ENCODE results near the gene PRSS2.
A peak's percentile ranks its signal among the peaks of the same experiment; 100 is the strongest.
"Not testable (repeated sequence)": the region's sequence is repeated elsewhere in the genome, so short reads cannot be mapped to it uniquely, and the experiment has no call there.

Gene PRSS2

DNA sequence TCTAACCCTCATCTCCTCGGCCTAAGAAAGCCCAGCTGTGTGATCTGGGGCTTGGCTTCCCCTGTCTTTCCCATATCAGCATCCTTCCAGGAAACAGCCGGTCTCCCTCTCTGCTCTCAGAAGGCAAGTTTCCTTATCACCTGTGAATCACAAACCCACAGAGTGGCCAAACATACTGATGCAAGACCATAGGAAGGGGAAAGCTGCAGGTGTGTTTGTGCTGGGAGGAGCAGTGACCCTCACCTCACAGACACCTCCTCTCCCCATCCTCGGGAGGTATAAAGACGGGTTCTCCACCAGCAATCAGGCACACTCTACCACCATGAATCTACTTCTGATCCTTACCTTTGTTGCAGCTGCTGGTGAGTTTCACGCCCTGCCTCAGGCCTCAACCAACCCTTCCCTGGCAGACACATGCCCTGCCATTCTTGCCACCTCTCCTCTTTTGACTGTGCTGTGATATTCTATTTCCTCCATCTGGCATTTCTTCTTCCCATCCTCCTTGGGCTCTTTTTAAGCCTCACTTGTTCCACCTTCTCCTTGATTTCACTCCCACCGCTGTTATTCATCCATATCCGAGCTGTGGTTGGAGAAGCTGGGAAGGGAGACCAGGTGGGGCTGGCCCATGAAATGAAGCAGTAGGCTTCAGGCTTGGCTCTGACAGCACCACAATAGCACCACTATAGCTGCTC lies at the start of gene PRSS2:
Gene PRSS2, plus strand, starts transcription at position 310 of the 692 bp plus-strand sequence. Its CDS starts 13 bp downstream, at position 323.
- DNase-seq: no peak

DNA sequence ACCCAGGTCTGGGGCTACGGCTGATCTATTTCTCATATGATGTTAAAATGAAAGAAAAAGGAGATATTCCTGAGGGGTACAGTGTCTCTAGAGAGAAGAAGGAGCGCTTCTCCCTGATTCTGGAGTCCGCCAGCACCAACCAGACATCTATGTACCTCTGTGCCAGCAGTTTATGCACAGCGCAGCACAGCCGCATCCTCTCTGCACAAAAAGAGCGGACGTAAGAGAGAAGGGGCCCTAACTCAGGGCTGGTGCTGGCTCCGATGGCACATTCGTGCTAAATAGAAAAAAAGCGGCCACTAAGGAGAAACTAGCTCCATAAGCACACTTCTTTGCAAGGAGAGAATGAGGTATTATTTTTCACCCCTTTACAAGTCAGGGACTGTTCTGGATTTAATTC lies 49.8 kb upstream of the PRSS2 start:
- DNase-seq: no peak

- DNase-seq: no peak
These were observed 48.4 kb upstream of the PRSS2 start for GRCh38 chr7:142722248-142722794.

GRCh38 chr7:142733271-142733670 lies 37.5 kb upstream of the PRSS2 start:
- no peak for DNase-seq

DNA sequence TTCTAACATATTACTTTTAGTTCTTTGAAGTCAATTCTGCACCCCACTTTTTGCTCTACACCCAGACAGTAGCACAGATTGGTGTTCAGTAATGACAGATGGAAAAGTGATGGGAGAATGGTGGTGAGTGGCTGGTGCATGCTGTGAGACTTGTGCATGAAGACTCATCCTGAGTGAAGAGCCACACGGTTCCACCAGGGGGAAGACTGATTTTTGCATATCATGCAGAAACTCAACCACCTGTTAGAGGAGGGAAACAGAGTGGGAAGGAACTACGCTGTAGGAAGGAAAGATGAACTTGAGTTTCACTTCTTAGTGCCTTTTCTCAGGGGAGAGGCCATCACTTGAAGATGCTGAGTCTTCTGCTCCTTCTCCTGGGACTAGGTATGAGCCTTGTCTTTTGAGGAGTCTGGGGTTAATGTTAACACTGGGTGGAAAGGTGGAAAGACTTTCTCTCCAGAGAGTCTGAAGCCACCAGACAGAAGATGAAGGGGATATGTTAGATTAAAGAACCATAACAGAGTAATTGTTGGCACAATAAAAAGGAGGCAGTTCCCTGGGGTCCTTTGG lies 30.8 kb upstream of the PRSS2 start:
- no peak for DNase-seq

DNA sequence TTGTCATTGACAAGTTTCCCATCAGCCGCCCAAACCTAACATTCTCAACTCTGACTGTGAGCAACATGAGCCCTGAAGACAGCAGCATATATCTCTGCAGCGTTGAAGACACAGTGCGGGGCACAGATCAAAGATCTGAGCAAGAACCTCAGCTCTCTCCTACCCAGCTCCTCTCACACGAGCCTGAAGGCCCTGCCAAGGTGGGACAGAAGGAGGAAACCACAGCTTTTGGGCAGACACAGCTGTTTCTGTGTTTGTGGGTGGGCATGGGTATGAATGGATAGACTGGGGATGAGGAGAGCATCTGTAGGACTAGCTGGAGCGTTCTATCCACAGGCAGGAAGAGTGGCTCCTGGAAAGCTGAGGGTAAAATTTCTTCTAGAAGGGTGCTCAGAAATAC lies 30.0 kb upstream of the PRSS2 start:
- DNase-seq: no peak

GRCh38 chr7:142741932-142742331 lies 28.8 kb upstream of the PRSS2 start:
- DNase-seq: not testable (repeated sequence)

GRCh38 chr7:142745091-142745635 lies 25.6 kb upstream of the PRSS2 start:
- DNase-seq: peak; percentile 7 to 10

GRCh38 chr7:142745745-142746144 lies 25.0 kb upstream of the PRSS2 start:
- DNase-seq: peak in 1 of 2 donors; percentile 18

DNA sequence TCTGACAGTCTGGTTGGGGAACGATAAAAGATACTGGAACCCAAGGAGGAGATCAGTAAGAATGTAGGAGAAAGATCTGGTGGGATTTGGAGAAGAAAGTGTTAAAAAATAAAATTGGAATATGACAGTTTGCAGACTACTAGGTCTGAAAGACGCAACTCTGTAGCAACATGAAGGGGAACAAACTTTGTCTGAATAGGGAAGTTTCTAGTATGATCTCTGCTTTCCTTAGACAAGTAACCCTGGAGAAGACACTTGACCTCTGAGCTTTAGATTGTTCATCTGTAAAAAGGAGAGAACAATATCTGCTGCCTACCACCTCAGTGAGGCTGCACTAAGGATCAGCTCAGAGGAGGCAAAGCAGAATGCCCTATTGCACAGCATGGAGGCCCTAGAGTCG lies 24.5 kb upstream of the PRSS2 start:
- DNase-seq: peak; percentile 39 to 56

DNA sequence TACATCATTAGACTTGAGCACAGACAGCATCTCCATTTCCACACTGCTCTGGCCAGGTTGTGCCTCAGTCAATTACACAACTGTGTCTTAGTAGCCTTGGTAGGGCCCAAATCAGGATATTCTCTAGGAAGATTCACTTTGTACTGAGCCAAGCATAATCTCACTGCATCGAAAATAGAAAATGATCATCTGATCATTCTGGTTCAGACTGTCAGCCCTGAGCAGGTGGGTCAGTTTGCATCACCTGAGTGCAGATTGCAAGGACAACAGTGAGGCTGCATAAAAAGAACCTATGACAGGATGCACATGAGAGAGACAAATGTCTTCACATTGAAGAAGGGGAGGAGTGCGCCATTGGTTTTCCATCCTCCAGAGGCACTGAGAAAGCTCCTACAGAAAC lies 22.4 kb upstream of the PRSS2 start:
- not testable (repeated sequence) for DNase-seq

DNA sequence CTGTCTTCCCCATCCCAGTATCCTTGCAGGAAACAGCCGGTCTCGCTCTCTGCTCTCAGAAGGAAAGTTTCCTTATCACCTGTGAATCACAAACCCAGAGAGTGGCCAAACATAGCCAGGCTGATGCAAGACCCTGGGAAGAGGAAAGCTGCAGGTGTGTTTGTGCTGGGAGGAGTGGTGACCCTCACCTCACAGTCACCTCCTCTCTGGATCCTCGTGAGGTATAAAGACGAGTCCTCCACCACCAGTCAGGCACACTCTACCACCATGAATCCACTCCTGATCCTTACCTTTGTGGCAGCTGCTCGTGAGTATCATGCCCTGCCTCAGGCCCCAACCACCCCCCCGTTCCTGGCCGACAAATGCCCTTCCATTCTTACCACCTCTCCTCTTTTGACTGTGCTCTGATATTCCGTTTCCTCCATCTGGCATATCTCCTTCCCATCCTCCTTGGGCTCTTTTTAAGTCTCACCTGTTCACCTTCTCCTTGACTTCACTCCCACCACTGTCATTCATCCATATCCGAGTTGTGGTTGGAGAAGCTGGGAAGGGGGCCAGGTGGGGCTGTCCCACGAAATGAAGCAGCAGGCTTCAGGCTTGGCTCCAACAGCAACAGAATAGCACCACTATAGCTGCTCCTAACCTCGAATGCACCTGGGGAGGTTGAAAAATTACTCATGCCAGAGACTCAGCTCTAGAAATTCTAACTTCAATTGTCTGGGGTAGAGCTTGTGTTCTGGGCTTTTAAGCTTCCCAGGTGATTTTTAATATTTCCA lies 21.4 kb upstream of the PRSS2 start, which contains the start of gene PRSS1:
Gene PRSS1, plus strand, starts transcription at position 255 of the 776 bp plus-strand sequence. Its CDS starts 13 bp downstream, at position 268.
- no peak for DNase-seq

DNA sequence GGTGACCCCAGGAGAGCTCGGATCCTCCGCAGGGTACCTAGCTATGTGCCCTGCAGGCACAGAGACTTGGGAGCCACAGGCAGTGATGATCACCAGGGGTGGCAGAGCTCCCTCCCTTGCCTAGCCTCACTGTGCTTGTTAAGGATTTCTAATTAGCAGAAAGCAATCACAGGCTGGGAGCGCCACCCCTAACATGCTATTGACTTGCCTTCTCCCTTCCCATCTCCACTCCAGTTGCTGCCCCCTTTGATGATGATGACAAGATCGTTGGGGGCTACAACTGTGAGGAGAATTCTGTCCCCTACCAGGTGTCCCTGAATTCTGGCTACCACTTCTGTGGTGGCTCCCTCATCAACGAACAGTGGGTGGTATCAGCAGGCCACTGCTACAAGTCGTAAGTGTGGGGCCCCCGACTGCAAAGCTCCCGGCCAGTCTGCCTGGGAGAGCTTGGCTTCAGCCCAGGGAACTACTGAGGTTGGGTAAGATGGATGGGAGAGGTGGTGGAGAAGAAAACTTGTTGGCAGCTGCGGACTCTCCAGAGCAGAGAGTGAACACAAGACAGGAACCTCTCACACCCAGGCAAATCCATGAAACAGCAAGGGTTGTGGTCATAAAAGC lies 20.3 kb upstream of the PRSS2 start:
- DNase-seq: no peak

DNA sequence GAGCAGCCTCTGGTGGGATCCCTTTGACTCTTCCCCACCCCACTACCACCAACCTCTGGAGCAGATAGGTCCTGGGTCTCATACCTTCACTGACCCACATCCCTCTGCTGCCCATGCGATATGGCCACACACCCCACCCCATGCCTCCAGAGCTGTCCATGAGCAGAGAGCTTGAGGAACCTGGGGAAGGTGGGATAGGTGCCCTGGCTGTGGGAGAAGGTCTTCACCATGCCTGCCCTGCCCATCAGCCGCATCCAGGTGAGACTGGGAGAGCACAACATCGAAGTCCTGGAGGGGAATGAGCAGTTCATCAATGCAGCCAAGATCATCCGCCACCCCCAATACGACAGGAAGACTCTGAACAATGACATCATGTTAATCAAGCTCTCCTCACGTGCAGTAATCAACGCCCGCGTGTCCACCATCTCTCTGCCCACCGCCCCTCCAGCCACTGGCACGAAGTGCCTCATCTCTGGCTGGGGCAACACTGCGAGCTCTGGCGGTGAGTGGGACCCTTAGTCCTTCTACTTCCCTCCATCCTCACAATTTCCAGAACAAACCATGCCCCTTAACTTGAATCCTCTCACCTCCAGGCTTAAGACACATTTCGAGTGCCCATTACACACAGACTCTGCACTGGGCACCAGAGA lies 19.1 kb upstream of the PRSS2 start:
- not testable (repeated sequence) for DNase-seq

DNA sequence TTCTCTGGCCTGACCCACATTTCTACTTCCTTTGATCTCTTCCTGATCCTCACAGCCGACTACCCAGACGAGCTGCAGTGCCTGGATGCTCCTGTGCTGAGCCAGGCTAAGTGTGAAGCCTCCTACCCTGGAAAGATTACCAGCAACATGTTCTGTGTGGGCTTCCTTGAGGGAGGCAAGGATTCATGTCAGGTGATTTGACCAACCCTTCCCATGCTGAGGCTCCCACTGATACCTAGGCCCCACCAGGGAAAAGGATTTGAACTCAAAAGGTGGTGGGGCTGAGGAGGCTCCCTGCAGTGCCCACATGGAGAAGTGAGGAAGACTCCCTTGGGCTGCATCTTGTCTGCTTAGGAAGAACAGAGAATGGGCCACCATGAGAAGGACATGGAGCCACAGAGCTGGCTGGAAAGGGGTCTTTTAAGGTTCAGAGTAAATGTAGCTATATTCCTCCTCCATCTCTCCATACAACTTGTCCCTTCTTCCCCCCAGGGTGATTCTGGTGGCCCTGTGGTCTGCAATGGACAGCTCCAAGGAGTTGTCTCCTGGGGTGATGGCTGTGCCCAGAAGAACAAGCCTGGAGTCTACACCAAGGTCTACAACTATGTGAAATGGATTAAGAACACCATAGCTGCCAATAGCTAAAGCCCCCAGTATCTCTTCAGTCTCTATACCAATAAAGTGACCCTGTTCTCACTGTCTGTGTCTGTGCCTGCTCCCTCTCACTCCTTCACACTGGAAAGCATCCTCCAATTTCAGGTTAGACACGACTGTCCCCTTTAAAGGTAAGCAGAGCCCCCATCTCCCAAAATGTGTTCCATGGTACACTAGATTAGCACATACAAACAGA lies 18.2 kb upstream of the PRSS2 start:
- DNase-seq: no peak

- DNase-seq: no peak
These were observed 17.4 kb upstream of the PRSS2 start for GRCh38 chr7:142753366-142753765.

DNA sequence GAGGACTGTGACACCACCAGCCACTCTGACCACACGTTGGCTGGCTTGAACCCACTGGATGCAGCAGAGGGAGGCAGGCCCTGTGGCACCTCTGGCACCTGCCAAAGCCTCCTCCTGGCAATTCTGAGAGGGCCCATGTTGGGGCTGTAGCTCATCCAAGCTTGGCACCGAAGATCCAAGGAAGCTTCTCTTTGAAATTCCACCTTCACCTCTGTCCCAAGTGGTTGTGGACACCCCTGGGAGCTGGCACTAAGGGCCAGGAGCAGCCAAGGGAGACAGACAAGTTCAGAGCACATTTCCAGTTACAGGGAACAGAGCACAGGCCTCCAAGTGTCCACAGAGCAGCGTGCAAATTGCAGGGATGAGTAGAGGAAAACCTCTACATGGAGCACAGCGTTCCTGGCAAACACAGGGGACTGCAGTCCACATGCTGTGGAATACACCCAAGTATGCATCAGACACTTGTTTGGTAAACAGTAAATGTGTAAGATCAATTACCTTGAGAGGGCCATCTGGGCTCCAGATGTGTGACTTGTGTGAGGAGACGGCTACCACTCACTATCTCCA lies 16.8 kb upstream of the PRSS2 start:
- not testable (repeated sequence) for DNase-seq

DNA sequence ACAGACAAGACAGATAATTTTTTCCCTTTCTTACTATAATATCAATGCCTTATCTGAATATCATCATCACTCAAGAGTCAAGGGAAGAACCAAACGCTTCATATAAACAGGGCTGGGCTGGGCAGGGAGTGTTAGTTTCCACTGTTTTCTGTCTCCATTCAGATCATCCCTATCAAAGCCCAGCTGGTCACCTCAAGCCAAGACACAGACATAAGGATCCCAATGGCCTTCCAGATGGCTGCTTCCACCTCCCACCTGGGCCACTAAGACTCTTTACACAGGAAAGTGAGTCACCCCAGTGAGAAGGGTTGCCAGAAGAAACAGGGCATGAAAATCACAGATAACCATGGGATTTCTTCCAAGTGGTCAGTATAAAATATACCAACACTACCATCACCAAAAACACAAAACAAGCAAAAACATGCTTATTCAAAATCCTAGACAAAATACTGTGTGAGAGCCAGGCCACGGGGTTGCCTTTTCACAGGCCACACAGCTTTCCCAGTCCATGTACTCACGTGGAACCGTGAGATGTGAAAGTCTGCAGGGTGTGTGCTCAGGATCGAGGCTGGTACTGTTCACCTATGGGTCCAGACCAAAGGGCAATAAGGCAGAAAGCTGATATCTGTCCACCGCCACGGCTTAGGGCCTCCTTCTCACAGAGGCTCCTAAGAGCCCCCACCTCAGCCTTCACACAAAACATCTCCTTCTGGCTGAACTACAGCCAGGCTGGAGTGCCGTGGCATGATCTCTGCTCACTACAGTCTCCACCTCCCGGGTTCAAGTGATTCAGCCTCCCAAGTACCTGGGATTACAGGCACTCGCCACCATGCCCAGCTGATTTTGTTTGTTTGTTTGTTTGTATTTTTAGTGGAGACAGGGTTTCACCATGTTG lies 15.8 kb upstream of the PRSS2 start:
- DNase-seq: no peak

DNA sequence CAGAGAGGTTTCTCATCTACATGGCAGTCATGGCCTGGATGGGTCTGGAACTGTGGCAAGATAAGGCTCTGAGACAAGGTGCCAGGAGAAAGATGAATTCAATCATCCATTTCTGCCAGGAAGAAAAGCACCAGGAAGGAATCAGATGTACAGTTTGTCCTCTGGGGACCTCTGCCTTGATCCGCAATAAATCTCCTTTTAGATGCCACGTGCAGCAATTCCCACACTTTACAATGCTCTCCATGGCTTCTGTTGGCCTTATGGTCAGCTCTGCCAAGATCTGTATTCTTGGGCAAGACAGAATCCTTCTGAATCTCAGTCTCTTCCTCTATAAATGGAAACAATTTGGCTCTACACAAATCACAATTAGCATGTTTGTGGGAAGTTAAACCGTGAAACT lies 12.5 kb upstream of the PRSS2 start:
- not testable (repeated sequence) for DNase-seq

GRCh38 chr7:142759433-142759832 lies 11.3 kb upstream of the PRSS2 start:
- no peak for DNase-seq

Data from inflammatory macrophage treated with lipopolysaccharide for 1 hour (primary cell).